ENCODE measurements around the gene ANKRD63.

DNA sequence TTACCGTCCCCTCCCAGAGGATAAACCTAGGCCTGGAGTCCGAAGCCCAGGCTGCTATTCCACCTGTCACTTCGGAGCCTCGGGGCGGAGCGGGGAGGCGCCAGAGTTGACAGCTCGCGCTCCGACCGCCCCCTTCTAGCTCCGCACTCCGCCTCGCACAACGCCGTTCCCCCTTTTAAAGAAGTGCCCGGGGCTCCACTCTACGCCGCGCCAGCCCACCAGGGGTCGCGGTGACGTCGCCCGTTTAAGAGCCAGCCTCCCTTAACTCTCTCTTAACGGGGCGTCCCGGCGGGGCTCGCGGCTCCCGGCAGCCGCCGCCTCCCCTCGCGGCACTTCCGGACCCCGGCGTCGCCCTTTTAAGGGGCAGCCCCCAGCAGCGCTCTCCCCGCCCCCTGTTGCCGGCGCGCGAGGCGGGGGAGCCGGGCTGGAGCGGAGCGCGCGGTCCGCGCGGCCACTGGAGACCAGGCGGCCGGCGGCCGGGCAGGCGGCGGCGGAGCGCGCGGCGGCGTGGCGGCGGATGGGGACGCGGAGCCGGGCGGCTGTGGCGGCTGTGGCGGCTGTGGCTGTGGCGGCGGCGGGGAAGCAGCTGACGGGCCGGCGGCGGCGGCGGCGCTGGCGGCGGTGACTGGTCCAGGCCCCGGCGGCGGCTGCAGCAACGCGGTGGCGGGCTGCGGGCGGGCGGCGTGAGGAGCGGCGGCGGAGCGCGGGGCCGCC, 40.5 kb upstream of the ANKRD63 start, which contains the start of gene INAFM2:
- TF ChIP-seq POLR2AphosphoS5 (IDR thresholded peaks at IDR 0.05; ENCODE audit: low read depth, low read length) (no peak), TCF7L2 (IDR thresholded peaks at IDR 0.05; ENCODE audit: low read depth, low read length) (0 out of 2 replicates have a peak, but pooled peaks have one; percentile 31), SIN3A (IDR thresholded peaks at IDR 0.05; ENCODE audit: borderline replicate concordance, insufficient read depth, low read depth, low read length) (peak; percentile 85)
- TF ChIP-seq, protein P1, sequence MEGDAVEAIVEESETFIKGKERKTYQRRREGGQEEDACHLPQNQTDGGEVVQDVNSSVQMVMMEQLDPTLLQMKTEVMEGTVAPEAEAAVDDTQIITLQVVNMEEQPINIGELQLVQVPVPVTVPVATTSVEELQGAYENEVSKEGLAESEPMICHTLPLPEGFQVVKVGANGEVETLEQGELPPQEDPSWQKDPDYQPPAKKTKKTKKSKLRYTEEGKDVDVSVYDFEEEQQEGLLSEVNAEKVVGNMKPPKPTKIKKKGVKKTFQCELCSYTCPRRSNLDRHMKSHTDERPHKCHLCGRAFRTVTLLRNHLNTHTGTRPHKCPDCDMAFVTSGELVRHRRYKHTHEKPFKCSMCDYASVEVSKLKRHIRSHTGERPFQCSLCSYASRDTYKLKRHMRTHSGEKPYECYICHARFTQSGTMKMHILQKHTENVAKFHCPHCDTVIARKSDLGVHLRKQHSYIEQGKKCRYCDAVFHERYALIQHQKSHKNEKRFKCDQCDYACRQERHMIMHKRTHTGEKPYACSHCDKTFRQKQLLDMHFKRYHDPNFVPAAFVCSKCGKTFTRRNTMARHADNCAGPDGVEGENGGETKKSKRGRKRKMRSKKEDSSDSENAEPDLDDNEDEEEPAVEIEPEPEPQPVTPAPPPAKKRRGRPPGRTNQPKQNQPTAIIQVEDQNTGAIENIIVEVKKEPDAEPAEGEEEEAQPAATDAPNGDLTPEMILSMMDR (IDR thresholded peaks at IDR 0.05): peak; percentile 51; the same call in 1 of the 2 replicates
- TF ChIP-seq, protein P2, sequence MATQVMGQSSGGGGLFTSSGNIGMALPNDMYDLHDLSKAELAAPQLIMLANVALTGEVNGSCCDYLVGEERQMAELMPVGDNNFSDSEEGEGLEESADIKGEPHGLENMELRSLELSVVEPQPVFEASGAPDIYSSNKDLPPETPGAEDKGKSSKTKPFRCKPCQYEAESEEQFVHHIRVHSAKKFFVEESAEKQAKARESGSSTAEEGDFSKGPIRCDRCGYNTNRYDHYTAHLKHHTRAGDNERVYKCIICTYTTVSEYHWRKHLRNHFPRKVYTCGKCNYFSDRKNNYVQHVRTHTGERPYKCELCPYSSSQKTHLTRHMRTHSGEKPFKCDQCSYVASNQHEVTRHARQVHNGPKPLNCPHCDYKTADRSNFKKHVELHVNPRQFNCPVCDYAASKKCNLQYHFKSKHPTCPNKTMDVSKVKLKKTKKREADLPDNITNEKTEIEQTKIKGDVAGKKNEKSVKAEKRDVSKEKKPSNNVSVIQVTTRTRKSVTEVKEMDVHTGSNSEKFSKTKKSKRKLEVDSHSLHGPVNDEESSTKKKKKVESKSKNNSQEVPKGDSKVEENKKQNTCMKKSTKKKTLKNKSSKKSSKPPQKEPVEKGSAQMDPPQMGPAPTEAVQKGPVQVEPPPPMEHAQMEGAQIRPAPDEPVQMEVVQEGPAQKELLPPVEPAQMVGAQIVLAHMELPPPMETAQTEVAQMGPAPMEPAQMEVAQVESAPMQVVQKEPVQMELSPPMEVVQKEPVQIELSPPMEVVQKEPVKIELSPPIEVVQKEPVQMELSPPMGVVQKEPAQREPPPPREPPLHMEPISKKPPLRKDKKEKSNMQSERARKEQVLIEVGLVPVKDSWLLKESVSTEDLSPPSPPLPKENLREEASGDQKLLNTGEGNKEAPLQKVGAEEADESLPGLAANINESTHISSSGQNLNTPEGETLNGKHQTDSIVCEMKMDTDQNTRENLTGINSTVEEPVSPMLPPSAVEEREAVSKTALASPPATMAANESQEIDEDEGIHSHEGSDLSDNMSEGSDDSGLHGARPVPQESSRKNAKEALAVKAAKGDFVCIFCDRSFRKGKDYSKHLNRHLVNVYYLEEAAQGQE (IDR thresholded peaks at IDR 0.05; ENCODE audit: insufficient read depth in 1 of 2, low read depth in 2 of 2, low read length in 1 of 2): no peak
